ENCODE results near the gene HTRA1.

GRCh38 chr10:122422266-122422989 lies 38.9 kb upstream of the HTRA1 start:
- TF ChIP-seq GATA2 (IDR thresholded peaks at IDR 0.05; ENCODE audit: low read depth, low read length) = no peak
- no peak for TF ChIP-seq GATA3 (IDR thresholded peaks at IDR 0.05; ENCODE audit: low read depth, low read length)
